AML-193 (cell line): ENCODE data around the gene SVOP.
"Not testable (repeated sequence)": the region's sequence is repeated elsewhere in the genome, so short reads cannot be mapped to it uniquely, and the experiment has no call there.

Source experiments
- DNase-seq, 2 experiments: peaks; one replicate each; lab custom pipeline; 2025; lab: John Stamatoyannopoulos, UW

The SVOP gene

DNA sequence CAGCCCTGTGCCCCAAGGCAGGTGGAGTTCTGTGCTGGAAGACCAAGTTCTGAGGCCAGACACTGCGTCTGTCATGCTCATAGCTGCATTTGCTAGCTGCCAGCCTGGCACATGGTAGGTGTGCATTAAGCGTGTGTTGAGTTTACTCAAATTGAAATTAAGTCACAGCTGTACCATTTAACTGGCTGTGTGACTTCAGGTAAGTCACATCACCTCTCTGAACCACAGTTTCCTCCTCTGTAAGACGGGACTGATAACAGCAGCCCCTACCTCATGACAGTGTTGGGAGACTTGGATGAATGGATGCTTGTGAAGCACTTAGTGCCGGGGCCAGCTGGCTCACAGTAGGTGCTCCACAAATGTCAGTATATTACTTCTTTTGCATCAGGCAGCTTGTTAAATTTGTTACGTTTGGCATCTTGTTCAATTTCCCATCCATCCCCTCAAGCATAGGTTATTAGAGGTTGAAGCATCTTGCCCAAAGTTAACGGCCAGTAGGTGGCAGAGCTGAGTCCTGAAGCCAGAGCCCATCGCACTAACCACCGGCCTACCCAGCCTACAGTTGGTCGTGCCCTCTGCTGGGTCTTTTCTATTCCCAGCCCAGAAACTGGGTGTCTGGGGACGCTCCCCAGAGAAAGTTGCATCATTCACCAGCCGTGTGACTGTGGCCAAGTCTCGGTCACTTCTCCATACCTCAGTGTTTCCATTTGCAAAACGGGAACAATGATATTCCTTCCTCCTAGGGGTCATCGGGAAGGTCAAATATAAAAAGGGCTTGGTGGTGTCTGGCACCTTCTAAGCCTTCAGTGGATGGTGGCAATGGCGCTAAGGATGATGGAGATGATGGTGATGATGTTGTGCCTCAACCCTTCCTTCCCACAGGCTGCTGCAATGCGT, 136.5 kb downstream of the SVOP start:
- peak; percentile 46 to 50 for DNase-seq

DNA sequence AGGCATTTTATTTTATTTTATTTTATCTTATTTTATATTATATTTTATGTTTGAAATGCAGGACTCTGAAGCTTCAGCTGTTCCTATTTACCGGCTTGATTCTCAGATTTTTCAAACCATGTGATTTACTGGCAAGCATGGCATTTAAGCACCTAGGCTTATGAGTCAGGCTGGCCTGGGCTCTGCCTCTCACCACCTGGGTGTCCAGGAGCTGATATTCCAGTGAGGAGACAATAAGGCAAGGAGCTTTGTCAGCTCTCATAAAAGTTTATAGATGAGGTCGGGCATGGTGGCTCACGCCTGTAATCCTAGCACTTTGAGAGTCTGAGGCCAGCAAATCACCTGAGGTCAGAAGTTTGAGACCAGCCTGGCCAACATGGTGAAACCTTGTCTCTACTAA, 138.9 kb downstream of the SVOP start:
- DNase-seq, result no peak

DNA sequence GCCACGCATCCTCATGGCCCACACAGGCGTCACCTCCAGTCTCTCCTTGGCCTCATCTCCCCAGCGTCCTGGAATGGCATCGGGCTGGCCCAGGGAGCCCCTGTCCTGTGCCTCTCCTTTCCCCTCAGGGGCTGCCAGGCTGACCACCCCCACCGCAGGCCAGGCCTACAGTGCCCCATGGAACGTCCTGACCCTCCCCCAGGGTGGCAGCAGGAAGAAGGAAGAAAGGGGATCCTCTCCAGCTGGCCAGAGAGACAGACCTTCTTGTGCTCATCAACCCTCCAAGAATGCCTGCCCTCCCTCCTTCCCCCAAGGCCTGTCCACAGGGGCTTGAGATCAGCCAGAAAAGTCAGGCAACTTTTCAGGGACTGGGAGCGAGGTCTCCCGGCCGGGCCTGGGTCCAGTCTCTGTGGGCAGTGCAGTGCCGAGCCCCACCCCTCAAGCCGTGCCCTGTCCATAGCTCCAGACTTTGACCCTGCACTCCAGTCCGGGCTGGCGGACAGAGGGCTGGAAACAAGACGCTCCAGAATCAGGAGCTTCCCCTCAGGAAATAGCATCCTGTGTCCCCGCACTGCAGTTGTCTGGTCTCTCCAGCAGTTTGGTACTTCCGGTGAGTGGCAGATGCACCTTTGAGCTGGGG, 141.1 kb downstream of the SVOP start, which contains the start of gene DAO:
Gene DAO (plus strand): TSS at position 478 of the 640 bp plus-strand sequence. CDS start 4,915 bp downstream, outside the sequence.
- no peak for DNase-seq

DNA sequence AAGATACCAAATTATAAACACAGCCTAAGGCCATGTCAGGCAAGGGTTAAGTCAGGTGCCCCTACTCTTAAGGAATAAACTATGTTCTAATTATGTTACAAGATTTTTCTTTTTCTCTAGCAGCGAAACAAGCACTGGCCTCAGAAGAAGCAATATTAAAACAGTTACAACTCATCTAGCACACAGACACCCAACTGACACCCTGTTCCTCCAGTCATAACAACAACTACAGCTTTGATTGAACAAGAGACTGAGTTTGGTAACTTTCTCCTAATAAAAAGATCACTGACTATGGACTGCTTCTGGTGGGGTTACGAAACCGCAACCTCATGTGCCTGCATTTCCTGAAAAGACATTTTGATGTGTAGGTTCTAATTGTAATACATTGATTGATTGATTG, 144.3 kb downstream of the SVOP start:
- DNase-seq, result no peak

DNA sequence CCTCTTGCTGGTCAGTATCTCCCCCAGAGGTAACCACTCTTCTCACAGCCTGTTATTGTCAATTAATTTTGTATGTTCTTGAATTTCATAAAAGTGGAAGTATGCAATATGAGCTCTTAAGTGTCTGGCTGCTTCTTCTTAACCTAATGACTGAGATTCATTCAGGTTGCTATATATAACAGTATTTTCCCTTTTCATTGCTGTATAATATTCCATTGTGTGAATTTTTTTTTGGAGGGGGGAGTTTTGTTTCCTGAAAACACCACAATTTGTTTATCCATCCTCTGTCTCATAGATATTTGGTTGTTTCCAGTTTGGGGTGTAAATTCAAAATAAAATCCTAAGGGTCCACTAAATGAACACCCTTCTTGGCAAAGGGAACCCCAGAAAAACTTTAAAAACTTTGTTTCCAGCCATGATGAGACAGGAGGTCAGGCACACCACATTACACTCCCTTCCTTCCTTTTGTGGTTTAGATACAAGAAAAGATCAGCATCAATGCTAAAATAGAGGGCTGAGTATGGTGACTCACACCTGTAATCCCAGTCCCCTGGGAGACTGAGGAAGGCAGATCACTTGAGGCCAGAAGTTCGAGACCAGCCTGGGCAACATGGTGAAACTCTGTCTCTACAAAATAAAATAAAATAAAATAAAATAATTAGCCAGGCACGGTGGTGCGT, 145.0 kb downstream of the SVOP start:
- DNase-seq, result no peak

DNA sequence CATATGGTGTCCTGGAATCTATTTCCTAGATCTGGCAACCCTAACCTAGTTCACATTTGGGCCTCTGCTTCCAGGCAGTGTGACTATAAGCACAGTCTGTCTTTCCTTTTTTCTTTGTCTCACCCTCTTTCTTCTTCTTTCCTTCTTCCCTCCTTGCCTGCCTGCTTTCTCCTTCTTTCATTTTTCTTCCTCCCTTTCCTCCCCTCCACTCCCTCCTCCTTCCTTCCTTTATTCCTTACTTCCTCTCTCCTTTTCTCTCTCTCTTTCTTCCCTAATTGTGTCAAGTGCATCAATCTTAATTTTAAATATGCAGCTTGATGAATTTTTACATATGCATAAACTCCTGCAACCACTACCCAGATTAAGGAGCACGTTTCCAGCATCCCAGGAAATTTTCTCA, 145.6 kb downstream of the SVOP start:
- no peak for DNase-seq

DNA sequence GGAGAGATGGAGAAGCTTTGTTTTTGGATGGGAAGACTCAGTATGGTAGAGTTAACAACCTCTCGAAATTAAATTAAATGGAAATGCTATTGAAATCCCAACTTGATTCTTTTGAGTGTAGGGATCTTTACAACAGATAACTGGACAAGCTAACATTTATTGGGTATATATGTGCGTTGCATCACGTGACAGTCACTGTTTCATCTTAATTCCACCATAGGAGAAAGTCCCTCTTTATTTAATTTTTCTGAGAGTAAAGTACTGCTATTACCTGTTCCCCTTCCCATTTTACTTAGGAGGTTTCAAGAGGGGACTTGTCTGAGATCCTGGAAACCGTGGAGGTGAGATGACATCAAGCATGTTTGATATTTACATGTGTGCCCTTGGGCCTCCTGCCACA, 152.1 kb downstream of the SVOP start:
- no peak for DNase-seq

DNA sequence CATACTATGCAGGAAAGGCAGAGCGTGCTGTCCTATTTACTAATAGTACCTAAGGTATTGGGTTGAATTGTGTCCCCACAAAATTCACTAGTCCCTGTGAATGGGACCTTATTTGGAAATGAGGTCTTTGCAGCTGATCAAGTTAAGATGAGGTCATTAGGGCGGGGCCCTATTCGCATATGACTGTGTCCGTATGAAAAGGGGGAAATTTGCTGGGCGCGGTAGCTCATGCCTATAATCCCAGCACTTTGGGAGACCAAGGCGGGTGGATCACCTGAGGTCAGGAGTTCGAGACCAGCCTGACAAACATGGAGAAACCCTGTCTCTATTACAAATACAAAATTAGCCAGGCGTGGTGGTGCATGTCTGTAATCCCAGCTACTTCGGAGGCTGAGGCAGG, 154.8 kb downstream of the SVOP start:
- not testable (repeated sequence) for DNase-seq

DNA sequence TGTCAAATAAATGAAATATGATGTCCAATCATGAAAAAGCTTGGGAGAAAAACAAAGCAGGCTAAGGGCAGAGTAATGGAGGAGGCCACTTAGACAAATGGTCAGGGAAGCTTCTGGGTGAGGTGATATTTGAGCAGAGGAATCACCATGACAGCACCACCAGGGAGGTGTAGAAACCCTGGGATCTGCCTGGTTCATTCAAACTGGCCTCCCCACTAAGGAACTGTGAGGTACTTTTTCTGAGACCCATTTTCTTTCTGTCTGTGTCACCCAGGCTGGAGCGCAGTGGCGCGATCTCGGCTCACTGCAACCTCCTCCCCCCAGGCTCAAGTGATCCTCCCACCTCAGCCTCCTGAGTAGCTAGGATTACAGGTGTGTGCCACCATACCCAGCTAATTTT, 155.7 kb downstream of the SVOP start:
- DNase-seq, result no peak

DNA sequence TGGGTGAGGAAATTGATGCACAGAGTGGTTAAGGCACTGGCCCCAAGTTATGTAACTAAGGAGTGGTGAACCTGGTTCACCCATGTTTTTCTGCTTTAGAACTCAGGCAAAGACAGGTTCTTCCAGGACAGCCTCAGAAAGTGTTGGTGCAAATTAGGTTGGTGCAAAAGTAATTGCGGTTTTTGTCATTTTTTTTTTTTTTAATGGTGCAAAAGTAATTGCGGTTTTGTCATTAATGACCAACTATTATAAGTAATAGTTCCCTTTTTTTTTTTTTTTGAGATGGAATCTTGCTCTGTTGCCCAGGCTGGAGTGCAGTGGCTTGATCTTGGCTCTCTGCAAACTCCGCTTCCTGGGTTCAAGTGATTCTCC, 158.3 kb downstream of the SVOP start:
- DNase-seq, result no peak

DNA sequence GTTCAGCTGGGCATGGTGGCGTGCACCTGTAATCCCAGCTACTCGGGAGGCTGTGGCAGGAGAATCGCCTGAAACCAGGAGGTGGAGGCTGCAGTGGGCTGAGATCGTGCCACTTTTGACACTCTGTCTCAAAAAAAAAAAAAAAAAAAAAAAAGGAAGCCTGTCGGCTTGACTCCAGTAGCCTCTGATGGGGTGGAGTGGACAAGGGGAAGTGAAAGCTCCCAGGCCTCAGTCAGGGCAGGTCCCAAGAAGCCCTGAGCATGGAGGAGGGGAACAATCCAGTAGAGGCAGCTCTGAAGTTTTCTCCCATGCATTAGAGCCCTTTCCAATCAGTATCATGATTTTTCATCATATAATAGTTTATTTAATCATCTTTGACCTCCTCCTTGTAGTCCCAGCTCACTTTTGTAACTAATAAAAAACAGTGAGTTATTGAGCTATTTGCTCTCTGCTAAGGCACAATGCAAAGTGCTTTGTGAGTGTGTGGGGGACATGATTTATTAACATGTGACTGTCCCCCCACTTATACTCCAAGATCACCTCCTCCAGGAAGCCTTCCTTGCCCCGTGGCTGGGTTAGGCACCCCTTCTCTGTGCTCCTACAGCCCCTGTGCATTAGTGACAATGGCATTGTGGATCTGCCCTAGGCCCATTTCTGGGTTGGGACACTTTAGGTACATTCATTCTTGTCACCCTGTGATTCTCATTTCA, 158.8 kb downstream of the SVOP start:
- peak; percentile 54 to 71 for DNase-seq

DNA sequence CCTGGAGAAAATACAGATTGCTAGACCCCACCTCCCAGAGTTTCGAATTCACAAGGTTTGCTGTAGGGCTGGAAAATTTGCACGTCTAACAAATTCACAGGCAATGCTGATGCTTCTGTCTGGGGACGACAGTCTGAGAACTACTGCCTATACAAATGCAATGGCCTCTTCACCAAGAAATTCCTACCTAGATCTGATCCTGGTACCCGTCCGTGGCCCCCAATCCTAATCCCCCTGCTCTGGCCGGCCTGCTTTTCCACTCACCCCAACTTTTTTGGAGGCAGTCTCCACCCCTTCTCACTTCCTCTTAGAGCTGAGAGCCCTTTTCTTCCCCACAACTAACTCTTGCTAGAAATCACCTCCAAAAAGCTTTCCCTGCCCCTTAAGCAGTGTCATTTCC, 160.4 kb downstream of the SVOP start:
- no peak for DNase-seq

DNA sequence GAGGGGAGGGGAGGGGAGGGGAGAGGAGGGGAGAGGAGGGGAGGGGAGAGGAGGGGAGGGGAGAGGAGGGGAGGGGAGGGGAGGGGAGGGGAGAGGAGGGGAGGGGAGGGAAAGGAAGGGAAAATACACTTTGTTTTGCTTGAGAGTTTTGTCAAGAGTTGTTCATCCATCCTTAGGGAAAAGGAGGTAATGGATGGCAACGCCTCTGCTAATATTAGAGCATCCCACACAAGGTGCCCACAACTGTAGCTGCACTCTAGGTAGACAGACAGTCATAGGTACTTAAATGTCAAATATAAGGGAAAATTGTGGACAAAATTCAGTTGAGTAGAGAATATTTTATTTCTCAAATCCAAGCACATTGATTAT, 161.0 kb downstream of the SVOP start:
- DNase-seq, result no peak

DNA sequence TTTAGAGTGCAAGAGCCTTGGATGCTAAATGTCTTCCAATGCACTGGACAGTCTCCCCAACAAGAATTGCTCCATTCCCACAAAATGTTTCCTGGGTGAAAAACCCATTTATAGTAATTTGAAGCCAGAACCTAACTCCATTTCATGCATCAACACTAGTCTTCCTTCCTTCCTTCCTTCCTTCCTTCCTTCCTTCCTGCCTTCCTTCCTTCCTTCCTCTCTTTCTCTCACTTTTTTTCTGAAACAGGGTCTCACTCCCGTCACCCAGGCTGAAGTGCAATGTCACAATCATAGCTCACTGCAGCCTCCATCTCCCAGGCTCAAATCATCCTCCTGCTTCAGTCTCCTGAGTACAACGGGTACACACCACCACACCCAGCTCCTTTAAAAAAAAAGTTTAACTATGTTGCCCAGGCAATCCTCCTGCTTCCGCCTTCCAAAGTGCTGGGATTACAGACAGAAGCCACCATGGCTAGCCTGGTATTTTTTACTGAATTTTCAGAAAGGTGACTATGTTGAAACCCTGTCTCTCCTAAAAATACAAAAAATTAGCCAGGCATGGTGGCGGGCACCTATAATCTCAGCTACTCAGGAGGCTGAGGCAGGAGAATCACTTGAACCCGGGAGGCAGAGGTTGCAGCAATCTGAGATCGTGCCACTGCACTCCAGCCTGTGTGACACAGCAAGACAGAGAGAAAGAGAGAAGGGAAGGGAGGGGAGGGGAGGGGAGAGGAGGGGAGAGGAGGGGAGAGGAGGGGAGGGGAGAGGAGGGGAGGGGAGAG, 161.5 kb downstream of the SVOP start:
- not testable (repeated sequence) for DNase-seq

DNA sequence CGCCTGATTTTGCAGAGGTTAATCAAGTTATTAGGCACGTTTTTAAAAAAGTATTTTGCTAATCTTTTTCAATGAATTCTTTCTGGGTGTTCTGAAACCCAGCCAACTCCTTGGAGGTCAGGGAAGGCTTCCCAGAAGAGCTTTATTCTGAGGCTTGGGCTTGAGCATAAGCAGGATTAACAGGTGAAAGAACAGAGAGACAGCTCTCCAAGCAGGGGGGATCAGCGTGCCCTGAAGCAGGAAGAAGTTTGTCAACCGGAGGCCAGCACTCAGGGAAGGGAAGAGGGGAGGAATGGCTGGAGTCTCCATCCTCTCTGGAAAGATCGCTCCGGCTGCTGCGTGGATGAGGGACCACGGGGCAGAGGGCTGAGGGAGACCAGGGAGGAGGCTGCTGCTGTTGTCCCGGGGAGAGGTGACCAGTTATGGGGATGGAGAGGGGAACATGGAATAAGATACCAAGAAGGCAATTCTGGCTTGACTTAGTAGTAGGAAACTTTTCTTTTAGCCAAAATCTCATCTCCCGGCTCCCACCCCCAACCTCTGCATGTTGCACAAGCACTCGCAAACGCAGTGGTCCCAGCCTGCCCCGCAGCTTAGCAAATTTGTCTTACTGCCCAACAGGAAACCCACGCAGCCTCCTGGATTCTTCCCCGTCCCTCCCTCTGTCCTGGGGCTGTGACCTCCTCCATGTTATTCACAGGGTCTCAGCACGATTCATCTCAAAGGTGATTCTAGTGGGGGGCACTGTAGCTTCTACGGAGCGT, 162.4 kb downstream of the SVOP start:
- DNase-seq, result no peak
